Muscle layer of duodenum (tissue), 2 donors: ENCODE measurements around the gene BLNK.
"Not testable (repeated sequence)": the region's sequence is repeated elsewhere in the genome, so short reads cannot be mapped to it uniquely, and the experiment has no call there.

ENCODE experiments used
- H3K27ac ChIP-seq: one replicate; pipeline ENCODE4 v1.7.0; 2013; ENCODE audit warnings: mild to moderate bottlenecking, low read length
- H3K27me3 ChIP-seq: one replicate; pipeline ENCODE4 v1.7.0; 2013; ENCODE audit warnings: low read depth, mild to moderate bottlenecking, control low read depth, low read length
- H3K36me3 ChIP-seq, 2 donors: one replicate each; pipeline ENCODE4 v1.7.0; 2013; ENCODE audit warnings: low read length in 2 of 2, control low read depth in 1 of 2, mild to moderate bottlenecking in 1 of 2; ENCODE audit not compliant: insufficient read depth in 2 of 2, control insufficient read depth in 1 of 2
- H3K4me1 ChIP-seq, 2 donors: one replicate each; pipeline ENCODE4 v1.7.0; 2013; ENCODE audit warnings: low read length in 2 of 2, mild to moderate bottlenecking in 2 of 2, control low read depth in 1 of 2, moderate library complexity in 1 of 2; ENCODE audit not compliant: insufficient read depth in 2 of 2, control insufficient read depth in 1 of 2
- H3K4me3 ChIP-seq, 2 donors: one replicate each; pipeline ENCODE4 v1.7.0; 2013; ENCODE audit warnings: low read length in 2 of 2, low read depth in 1 of 2, mild to moderate bottlenecking in 1 of 2
- H3K9me3 ChIP-seq, 2 donors: one replicate each; pipeline ENCODE4 v1.7.0; 2013; ENCODE audit warnings: low read length in 2 of 2, control low read depth in 1 of 2, mild to moderate bottlenecking in 1 of 2; ENCODE audit not compliant: control insufficient read depth in 1 of 2
- donor health status: healthy.

BLNK gene

DNA sequence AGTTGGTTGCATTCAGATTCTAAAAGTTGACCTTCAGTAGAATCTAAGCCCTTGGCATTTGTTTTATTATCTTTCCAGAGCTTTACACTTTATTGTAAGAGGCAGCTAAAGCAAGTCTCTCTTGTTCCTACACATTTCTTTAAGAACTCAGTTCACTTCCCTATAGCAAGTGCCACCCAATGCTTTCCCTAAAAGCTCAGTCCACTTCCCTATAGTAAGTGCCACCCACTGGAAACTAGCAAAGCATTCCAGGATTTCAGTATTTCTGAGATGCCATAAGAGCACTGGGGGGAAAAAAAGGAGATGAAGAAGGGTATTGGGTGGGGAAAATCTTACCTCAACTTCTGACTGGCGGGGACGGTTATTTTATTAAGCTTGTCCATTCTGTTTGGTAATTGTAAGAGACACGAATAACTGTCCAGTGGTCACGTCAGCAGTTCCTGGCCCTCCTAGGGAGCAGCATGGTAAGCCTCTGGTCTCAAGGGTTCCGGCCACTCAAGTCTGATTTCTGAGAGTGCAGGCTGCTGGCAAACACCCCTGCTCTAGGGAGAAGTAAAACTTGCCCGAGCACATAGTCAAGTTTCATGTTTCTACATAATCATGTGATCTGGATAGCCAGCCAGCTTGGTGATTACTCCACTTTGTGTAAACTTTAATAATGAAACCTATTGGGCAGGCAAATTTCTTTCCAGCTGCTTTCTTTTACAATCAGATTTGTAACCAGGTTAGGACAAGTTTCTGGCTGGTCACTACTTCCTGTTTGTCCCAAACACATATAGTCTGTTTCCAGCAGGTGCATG, at the start of gene BLNK:
Gene BLNK, minus strand, starts transcription at position 554 of the 800 bp plus-strand sequence. Its CDS starts 171 bp downstream, at position 383.
- H3K27me3 ChIP-seq, result no peaks in the 10 kb centered on the region
- H3K27ac ChIP-seq, result peak within 1 kb of the TSS; percentile 90
- H3K4me1 ChIP-seq, result peaks cover 11 to 12% of the 10 kb centered on the region in 2 donors
- no peaks in the 10 kb centered on the region for H3K36me3 ChIP-seq
- no peaks in the 10 kb centered on the region for H3K9me3 ChIP-seq
- peak within 1 kb of the TSS in 1 of 2 donors; percentile 52 for H3K4me3 ChIP-seq

DNA sequence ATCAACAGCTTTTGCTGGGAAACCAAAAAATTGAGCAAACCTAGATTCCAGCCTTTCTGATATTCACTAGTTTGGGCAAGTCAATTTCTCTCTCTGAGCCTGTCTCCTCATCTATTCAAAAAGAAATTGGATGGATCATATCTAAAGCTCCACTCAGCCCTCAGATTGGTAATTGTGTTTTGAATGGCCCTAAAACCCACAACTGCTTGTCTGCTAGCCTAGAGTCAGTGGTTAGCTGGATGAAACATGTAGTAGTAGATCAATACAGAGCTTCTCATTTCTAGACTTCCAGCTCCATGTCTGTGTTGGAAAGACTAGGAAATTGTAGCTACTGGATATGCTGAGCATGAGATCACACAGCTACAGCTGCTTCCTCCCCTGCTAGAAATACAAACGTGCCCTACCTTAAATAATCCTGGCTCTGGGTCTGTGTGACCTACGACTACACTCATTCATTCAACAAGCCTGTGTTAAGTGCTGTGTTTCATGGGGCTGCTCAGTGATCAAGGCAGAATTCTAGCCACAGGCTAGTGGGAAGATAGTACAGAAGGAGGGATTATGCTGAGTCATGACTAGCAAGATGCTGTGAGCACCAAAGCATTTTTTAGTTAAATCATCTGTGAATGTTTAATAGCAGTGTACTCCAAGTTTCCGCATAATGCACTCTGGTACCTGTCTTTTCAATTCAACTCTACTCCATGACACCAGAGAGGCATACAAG, 48.5 kb upstream of the BLNK start:
- Histone ChIP-seq H3K27ac (no peak overlapping the region), H3K9me3 (no peaks in the 10 kb centered on the region), H3K27me3 (no peaks in the 10 kb centered on the region), H3K36me3 (no peaks in the 10 kb centered on the region), H3K4me3 (no peak overlapping the region), H3K4me1 (no peaks in the 10 kb centered on the region)

GRCh38 chr10:96317067-96317833, 45.9 kb upstream of the BLNK start:
- Histone ChIP-seq H3K4me3 (no peak overlapping the region), H3K9me3 (no peaks in the 10 kb centered on the region), H3K27ac (no peak overlapping the region), H3K27me3 (no peaks in the 10 kb centered on the region), H3K36me3 (no peaks in the 10 kb centered on the region), H3K4me1 (no peaks in the 10 kb centered on the region)

GRCh38 chr10:96313344-96313743, 42.0 kb upstream of the BLNK start:
- Histone ChIP-seq H3K4me1 (peaks cover 0 to 15% of the 10 kb centered on the region in 2 donors), H3K36me3 (no peaks in the 10 kb centered on the region), H3K4me3 (no peak overlapping the region), H3K27me3 (no peaks in the 10 kb centered on the region), H3K27ac (no peak overlapping the region), H3K9me3 (no peaks in the 10 kb centered on the region)

DNA sequence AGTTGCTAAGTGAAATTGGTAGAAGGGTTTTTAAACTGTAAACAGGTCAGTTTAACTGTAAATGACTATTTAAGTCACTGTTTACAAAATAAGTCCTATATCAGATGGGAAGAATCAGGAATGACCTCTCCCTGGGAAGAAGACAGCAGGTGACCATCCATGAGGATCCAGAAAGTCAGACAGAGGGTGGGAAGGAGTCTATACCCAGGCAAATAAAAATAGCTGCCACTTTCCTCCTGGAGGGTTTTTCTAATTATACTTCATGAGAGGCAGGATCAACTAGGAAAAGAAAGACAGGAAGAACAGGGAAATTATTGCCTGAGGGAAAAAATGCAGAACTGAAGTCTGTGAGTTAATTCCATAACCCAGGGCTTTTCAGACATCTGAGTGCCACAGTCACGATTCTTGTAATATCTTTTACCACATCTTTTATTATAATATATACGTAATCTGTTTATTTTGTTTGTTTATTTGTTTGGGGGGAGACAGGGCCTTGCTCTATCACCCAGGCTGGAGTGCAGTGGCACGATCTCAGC, 39.9 kb upstream of the BLNK start:
- peaks cover 3 to 15% of the 10 kb centered on the region in 2 donors for H3K4me1 ChIP-seq
- no peaks in the 10 kb centered on the region for H3K27me3 ChIP-seq
- no peaks in the 10 kb centered on the region for H3K9me3 ChIP-seq
- H3K4me3 ChIP-seq, result no peak overlapping the region
- H3K36me3 ChIP-seq, result no peaks in the 10 kb centered on the region
- no peak overlapping the region for H3K27ac ChIP-seq

DNA sequence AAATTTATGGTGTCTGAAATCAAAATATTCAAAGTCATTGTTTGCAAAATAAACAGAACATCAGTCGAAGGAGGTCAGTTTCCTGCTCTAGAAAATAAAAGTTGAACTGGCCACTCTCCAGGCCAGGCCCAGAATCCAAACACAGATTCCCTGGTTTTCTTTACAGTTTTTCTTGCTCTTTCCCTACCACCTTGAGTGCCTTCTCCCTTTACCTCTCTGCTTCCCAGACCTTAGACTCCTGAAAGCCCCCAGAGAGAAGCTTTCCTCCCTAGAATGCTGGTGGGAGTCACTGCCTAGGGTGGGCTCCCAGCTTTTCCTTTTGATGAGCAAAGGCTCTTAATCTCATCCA, 38.9 kb upstream of the BLNK start:
- H3K27ac ChIP-seq, result no peak overlapping the region
- no peaks in the 10 kb centered on the region for H3K36me3 ChIP-seq
- no peaks in the 10 kb centered on the region for H3K9me3 ChIP-seq
- H3K4me3 ChIP-seq, result no peak overlapping the region
- H3K27me3 ChIP-seq, result no peaks in the 10 kb centered on the region
- peaks cover 3 to 15% of the 10 kb centered on the region in 2 donors for H3K4me1 ChIP-seq

GRCh38 chr10:96309628-96310320, 38.4 kb upstream of the BLNK start:
- H3K27me3 ChIP-seq, result no peaks in the 10 kb centered on the region
- no peaks in the 10 kb centered on the region for H3K36me3 ChIP-seq
- H3K4me1 ChIP-seq, result peaks cover 3 to 15% of the 10 kb centered on the region in 2 donors
- H3K9me3 ChIP-seq, result no peaks in the 10 kb centered on the region
- H3K4me3 ChIP-seq, result no peak overlapping the region
- H3K27ac ChIP-seq, result no peak overlapping the region

DNA sequence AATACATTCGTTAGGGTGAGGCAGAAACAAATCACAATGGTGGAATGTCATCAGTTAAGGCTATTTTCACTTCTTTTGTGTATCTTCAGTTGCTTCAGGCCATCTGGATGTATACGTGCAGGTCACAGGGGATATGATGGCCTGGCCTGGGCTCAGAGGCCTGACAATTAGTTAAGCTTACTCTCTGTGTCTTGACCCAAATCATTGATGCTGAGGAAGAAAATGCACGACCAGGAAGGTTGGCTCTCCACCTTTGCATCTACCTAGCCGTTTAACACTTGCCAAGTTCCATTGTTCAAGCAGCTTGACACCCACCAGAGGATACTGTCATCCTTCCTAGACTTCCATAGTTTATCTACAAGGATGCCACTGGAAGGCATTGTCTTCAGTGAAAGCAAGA, 37.5 kb upstream of the BLNK start:
- H3K4me3 ChIP-seq, H3K36me3 ChIP-seq, H3K27me3 ChIP-seq, H3K27ac ChIP-seq, H3K9me3 ChIP-seq: not testable (repeated sequence)
- H3K4me1 ChIP-seq, result peaks cover 3 to 15% of the 10 kb centered on the region in 2 donors

DNA sequence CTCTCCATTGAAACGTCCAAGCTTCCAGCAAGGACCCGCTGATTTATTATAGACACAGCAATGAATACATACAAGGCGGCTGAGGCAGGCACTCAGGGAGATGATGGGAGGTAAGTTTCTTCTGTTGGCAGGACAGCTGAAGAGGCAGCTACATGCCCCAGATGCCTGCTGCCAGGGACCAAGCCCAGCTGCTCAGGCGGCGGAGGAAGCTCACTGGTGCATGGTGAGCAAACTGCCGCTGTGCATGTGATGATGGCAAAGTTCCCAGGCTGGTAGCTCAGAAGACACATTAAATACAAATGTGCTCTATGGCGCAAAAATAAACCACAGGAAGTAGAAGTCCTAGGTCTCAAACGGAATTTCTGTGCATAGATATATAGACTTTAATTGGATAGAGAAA, 35.1 kb upstream of the BLNK start:
- Histone ChIP-seq H3K27ac (no peak overlapping the region), H3K36me3 (no peaks in the 10 kb centered on the region), H3K27me3 (no peaks in the 10 kb centered on the region), H3K4me1 (peaks cover 3 to 15% of the 10 kb centered on the region in 2 donors), H3K9me3 (no peaks in the 10 kb centered on the region), H3K4me3 (no peak overlapping the region)

DNA sequence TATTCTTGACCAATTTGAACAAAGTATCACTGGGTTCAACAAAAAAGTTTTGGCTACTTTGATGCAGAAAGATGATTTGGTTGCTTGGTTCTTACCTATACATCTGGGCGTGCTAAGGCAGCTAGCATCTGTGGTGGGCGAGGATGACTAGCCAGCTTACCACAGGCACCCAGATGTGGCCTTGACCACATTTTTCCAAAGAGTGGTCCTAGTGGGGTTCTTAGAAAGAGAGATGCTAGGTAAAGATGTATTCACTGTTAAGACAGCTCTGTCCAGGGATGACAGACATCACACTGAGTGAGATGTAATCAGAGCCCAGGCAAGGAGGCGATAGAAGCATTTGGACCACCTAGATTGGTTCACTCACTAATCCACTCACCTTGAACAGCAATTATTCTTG, 33.6 kb upstream of the BLNK start:
- Histone ChIP-seq H3K27me3 (no peaks in the 10 kb centered on the region), H3K27ac (no peak overlapping the region), H3K36me3 (no peaks in the 10 kb centered on the region), H3K9me3 (no peaks in the 10 kb centered on the region), H3K4me3 (no peak overlapping the region), H3K4me1 (peaks cover 3 to 12% of the 10 kb centered on the region in 2 donors)
